ENCODE measurements around the gene VRK1.
"Not testable (repeated sequence)": the region's sequence is repeated elsewhere in the genome, so short reads cannot be mapped to it uniquely, and the experiment has no call there.

Gene VRK1

GRCh38 chr14:96883974-96884373, 86.8 kb downstream of the VRK1 start:
- not testable (repeated sequence) for DNase-seq (ENCODE audit: low read depth)

GRCh38 chr14:96888158-96888557, 91.0 kb downstream of the VRK1 start:
- no peak for DNase-seq (ENCODE audit: low read depth)

- DNase-seq (ENCODE audit: low read depth) = no peak
Observed at GRCh38 chr14:96888593-96888992, 91.4 kb downstream of the VRK1 start.

GRCh38 chr14:96889091-96889490, 91.9 kb downstream of the VRK1 start:
- DNase-seq (ENCODE audit: low read depth) = no peak

- no peak for DNase-seq (ENCODE audit: low read depth)
Observed at GRCh38 chr14:96893966-96894622, 96.9 kb downstream of the VRK1 start.

GRCh38 chr14:96894966-96895365, 97.8 kb downstream of the VRK1 start:
- peak; percentile 27 for DNase-seq (ENCODE audit: low read depth)

GRCh38 chr14:96895658-96896271, 98.6 kb downstream of the VRK1 start:
- DNase-seq (ENCODE audit: low read depth) = no peak

- no peak for DNase-seq (ENCODE audit: low read depth)
Observed at GRCh38 chr14:96897184-96897583, 100.0 kb downstream of the VRK1 start.

GRCh38 chr14:96901227-96901626, 104.0 kb downstream of the VRK1 start:
- DNase-seq (ENCODE audit: low read depth) = no peak

GRCh38 chr14:96902004-96902403, 104.8 kb downstream of the VRK1 start:
- DNase-seq (ENCODE audit: low read depth) = no peak

- no peak for DNase-seq (ENCODE audit: low read depth)
Observed at GRCh38 chr14:96903444-96904023, 106.4 kb downstream of the VRK1 start.

- DNase-seq (ENCODE audit: low read depth) = no peak
Observed at GRCh38 chr14:96904201-96904600, 107.0 kb downstream of the VRK1 start.

- no peak for DNase-seq (ENCODE audit: low read depth)
Observed at GRCh38 chr14:96905065-96905464, 107.9 kb downstream of the VRK1 start.

GRCh38 chr14:96905825-96906224, 108.6 kb downstream of the VRK1 start:
- DNase-seq (ENCODE audit: low read depth) = no peak

GRCh38 chr14:96906434-96906833, 109.3 kb downstream of the VRK1 start:
- DNase-seq (ENCODE audit: low read depth) = no peak

- DNase-seq (ENCODE audit: low read depth) = no peak
Observed at GRCh38 chr14:96909841-96910364, 112.7 kb downstream of the VRK1 start.

- DNase-seq (ENCODE audit: low read depth) = no peak
Observed at GRCh38 chr14:96911499-96912149, 114.4 kb downstream of the VRK1 start.

GRCh38 chr14:96914571-96915128, 117.5 kb downstream of the VRK1 start:
- no peak for DNase-seq (ENCODE audit: low read depth)

GRCh38 chr14:96915478-96915877, 118.3 kb downstream of the VRK1 start:
- DNase-seq (ENCODE audit: low read depth) = no peak

- DNase-seq (ENCODE audit: low read depth) = no peak
Observed at GRCh38 chr14:96916751-96917150, 119.6 kb downstream of the VRK1 start.

- no peak for DNase-seq (ENCODE audit: low read depth)
Observed at GRCh38 chr14:96917442-96917963, 120.3 kb downstream of the VRK1 start.

GRCh38 chr14:96920023-96920422, 122.8 kb downstream of the VRK1 start:
- DNase-seq (ENCODE audit: low read depth) = no peak

Data from EH (cell line).